GM21390 (cell line): Measurements from ENCODE around the gene OSBPL1A.
A peak's percentile ranks its signal among the peaks of the same experiment; 100 is the strongest.

Source experiments
- ATAC-seq: cut with Tn5 transposase; IDR thresholded peaks from one replicate; pipeline ENCODE4 v1.9.1; 2021; ENCODE audit not compliant: unreplicated experiment

Gene OSBPL1A

DNA sequence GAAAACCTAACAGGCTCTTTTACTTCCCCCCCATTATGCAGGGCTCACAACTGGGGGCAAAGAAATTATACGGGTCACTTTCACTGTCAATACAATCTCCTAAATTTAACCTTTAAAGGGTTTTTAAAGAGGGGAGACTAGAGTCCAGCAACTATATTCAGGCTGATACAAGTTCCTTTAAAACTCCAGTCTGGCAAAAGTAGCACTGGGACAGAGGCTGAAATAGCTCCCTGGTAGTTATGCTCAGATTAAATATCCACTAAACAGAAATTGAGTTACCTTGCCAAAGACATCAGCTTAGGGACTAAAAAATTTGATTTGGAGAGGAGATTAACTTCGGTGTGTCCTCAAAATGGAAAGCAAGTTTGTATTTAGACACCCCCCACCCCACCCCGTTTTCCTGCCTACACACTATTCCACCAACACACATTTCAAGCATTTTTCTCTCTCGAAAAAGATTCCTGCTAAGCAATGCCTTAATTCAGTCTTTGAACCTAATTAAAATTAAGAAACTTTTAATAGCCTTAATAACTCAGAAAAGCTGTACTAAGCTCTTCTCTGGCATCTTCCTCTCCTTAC, 127.2 kb downstream of the OSBPL1A start:
- no peak for ATAC-seq

DNA sequence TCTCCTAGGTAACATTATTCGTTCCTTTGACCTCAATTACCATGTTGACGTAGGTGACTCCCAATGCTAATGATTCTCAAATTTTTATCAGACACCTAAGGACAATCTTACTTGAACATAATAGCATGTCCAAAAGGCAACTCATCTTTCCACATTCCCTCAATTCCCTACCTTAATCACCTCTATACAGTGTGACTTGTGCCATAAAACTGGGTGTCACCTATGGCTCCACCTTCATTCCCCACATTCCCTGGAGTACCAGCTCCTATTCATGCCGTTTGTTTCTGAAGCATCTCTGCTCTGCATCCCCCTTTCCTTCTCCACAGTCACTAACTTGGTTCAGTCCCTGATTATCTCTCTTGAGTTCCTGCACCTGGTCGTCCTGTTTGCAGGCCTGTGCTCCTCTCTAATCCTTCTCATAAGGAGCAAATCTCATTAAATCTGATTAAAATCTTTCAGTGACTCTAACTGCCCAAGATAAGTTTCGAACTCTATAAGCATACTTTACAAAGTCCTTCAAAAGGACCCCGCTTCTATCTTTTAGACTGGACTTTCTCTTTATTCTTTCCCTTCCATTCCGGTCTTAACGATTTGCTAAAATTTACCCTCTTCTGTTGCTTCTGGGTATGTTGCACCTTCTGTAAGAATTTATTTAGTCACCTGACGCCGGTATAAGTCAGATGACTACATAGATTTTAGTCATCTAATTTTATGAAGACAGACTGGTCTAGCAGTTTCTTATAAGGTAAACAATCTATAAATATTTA, 128.7 kb downstream of the OSBPL1A start:
- no peak for ATAC-seq

DNA sequence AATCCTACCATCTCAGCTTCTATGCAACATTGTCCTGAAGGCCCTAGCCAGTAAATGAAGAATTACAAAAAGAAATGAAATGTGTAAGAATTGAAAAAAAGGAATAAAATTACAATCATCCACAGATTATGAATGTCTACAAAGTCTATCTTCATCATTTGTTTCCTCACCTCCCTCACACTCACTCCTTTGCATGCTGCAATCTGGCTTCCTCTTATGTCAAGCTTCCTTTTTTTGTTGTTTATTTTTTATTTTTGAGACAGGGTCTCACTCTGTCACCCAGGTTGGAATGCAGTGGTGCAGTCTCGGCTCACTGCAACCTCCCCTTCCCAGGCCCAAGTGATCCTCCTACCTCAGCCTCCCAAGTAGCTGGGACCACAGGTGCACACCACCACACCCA, 129.7 kb downstream of the OSBPL1A start:
- no peak for ATAC-seq

DNA sequence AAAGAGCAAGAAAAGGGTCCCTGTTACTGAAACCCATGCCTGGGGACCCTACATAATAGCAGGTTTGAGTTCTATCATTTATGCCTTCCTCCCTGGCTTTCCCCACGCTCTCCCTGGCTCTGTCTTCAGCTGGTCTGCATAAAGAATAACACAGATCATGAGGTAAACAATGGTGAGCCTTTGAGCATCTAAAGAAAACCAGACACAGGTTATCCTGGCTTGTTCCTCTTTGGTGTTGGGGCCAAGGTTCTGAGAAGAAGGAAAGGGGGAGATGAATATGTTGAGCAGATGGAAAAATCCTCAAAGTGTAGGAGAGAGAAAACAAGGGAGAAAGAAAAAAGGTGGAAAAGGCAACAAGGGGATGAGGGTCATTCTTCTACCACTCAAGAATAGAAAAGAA, 131.5 kb downstream of the OSBPL1A start:
- no peak for ATAC-seq

DNA sequence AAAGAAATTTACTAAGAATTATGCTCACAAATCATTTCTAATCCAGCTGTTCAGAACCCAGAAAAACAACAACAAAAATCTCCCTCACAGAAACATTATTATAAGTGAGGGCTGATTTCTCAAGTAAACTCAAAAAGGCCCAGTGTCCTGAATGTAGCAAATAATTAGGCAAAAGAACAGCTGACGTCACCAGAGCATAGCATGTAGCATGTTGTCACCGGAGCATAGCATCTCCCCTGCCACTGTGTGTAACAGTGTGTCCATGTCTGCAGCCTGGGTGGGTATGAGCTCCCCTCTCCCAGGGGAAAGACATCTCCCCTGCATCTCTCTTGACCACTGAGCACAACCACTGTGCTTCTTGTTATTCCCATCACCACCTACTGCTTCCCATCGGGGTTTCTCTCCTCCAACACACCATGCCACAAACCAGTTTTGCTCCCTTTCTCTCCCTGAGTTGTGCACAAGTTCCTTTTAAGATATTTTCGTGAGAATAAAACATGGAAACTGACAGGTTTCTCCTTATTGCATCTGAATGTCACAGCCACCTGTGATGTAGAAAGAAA, 132.0 kb downstream of the OSBPL1A start:
- ATAC-seq: no peak

DNA sequence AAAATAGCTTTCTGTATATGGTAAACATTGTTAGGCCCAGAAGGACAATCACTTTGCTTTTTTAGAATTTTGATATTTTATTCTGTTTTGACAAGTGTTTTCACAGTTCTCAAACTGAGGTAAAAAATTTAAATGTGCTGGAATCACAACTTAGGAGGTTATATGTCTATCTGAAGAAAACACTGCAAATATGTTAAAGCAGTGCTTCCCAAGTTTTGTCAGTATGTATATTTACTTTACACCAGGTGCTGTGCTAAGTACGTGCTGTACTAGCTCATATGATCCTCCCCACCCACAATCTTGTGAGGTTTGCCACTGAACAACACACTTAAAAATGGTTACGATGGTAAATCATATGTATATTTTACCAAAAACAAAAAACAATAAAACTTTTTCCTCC, 134.6 kb downstream of the OSBPL1A start:
- ATAC-seq: no peak

DNA sequence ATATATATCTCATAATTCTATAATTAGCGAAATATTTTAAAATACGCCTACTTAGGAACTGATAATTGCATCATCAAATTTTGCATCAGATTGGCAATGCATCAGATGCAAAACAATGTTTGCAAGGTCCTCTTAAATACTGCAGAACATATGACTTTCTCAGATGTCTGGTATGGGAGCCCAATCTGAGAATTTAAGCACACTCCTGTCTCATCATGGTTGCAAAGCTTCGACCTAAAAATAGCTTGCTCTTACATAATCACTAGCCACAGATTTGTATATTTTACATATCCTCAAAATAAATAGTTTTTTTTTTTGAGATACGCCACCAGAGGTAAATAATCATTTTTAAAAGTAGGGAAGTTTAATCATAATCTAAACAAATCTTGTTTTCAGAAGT, 135.5 kb downstream of the OSBPL1A start:
- no peak for ATAC-seq

DNA sequence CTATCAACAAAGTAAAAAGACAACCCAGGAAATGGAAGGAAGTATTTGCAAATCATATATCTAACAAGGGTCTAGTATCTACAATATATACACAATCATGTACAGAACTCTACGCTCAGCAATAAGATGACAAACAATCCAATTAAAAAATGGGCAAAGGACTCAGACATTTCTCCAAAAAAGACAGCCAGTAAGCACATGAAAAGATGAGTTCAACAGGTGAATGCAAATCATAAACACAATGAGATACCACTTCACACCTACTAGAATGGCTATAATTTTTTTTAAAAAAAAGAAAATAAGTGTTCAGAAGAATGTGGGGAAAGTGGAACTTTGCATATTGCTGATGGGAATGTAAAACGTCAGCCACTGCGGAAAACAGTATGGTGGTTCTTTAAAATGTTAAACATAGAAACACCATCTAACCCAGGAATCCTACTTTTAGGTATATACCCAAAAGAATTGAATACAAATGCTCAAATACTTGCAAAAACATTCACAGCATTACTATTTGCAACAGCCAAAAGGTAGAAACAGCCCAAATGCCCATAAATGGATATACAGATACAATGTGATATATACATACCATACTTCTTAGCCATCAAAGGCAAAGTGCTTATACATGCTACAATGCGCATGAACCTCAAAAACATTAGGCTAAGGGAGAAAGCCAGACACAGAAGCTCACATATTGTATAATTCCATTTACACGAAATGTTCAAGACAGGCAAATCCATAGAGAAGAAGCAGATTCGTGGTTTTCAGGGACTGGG, 137.6 kb downstream of the OSBPL1A start:
- ATAC-seq: no peak

DNA sequence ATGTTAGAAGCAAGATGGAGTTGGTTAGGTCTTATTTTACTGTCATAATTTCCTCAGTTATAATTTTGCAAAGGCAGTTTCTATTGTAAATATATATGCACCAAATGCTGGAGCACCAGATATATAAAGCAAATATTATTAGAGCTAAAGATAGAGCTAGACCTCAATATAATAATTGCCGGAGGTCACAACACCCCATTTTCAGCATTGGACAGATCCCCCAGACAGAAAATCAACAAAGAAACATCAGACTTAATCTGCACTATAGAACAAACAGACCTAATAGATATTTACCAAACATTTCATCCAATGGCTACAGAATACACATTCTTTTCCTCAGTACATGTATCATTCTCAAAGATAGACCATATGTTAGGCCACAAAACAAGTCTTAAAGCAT, 143.6 kb downstream of the OSBPL1A start:
- ATAC-seq: no peak

DNA sequence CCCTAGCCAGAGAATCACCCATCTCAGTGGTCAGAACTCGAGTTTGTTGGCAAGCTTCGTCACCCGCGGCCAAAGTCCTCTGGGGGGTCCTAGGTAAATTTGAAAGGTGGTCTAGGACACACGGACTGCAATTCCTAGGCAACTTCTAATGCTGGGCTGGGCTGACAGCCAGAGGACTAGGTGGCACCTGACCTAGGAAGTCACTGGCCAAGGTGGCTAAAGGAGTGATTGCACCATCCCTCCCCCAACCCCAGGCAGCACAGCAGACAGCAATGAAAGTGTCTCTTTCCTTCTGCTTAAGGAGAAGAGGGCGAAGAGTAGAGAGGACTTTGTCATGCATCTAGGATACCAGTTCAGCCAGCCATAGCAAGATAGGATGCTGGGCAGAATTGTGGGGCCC, 147.9 kb downstream of the OSBPL1A start:
- no peak for ATAC-seq

DNA sequence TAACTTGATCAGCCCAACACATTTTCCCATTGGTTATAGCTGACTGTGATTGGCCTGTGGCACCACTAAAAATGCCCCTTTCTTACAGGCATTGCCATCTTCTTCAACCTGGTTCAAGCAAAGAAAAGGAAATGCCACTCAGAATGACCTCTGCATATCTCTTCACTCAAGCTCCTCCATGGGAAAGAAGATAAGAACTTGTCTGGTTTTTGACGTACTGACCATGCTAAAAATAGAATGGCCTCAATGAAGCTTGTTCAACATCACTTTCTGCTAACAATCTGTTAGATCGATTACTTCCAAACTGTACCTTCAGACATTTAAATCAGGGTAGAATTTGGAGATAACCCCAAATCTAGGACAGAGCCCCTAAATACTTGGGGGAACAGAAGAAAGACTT, 149.3 kb downstream of the OSBPL1A start:
- ATAC-seq: no peak

DNA sequence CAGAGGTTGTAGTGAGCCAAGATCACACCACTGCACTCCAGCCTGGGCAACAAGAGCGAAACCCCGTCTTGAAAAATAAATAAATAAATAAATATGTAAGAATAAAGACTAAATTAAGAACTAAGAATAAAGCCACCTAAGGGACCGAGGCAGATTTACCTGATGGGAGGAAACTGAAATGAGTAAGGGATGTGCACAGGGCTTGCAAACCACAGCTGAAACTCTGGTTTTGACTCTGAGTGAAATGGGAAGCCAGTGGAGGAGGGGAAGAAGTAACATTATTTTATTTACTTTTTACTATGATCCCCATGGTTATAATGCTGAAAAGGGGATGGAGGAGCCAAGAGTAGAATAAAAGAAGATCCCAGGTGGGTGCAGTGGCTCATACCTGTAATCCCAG, 151.5 kb downstream of the OSBPL1A start:
- ATAC-seq: peak; percentile 92

DNA sequence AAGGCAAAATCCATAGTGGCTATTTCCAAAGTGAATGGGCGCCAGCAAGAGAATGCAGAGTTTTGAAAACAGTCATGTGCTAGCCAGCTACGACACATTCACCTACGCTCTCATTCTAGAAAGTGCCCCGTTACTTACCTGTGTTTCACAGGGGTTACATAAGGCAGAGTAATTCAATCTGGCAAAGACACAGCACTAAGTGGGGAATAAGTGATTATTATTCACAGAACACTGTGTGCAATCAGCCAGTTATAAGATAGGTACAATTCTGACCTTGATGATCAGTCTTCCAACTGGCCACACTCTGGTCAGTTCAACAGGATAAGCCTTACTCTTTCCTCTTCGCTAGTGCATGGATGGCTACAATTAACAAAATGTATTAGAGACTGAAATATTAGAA, 152.9 kb downstream of the OSBPL1A start:
- ATAC-seq: no peak

DNA sequence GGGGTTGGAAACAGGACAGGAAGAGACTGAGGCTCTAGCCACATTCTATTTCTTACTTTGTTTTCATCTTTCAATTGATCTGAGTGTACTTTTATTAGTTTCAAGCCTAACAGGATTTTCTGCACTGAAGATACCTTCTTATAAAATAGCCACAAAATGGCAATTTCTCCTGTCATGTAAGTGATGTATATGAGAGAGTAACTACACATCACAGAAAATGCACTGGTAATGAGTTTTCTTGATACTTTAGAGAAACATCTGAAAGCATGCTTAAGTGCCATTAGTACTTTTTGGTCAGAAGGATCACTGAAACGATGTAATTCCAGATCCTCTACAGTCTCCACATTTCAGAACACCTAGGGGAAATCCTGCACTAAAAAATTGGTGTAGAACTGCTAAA, 153.9 kb downstream of the OSBPL1A start:
- ATAC-seq: no peak

DNA sequence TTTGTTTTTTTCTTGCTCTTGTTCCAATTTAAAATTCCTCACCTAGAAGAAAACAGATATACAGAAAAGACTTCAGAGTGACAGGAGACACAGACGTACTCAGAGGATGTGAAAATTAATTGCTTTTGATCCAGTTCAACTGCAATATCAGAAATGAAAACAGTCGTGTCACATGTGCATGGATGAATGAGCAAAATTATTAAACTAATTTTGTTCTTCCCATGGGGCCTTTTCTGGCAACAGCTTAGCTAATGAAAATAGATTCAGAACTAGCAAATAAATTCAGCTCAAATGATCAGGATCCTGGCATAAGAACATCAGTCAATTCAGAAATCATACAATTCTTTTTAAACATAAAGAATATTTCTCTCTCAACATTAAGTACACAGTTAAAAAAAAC, 158.3 kb downstream of the OSBPL1A start:
- no peak for ATAC-seq

DNA sequence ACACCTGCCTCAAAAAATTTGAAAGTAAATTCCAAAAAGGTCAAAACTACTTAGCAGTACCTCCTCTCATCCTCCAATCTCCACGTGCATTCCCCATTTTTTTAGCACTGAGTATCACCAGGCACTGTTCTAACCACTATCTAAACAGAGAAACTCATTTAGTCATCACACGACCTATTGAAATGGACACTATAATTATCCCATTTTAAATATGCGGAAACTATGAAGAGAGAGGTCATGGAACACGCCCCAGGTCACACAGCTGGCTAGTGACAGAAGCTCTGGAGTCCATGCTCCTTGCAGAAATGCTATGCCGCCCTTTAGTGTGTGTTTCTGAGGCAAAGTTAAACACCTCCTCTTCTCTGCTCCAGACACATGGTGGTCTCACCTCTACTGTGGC, 159.2 kb downstream of the OSBPL1A start:
- no peak for ATAC-seq

DNA sequence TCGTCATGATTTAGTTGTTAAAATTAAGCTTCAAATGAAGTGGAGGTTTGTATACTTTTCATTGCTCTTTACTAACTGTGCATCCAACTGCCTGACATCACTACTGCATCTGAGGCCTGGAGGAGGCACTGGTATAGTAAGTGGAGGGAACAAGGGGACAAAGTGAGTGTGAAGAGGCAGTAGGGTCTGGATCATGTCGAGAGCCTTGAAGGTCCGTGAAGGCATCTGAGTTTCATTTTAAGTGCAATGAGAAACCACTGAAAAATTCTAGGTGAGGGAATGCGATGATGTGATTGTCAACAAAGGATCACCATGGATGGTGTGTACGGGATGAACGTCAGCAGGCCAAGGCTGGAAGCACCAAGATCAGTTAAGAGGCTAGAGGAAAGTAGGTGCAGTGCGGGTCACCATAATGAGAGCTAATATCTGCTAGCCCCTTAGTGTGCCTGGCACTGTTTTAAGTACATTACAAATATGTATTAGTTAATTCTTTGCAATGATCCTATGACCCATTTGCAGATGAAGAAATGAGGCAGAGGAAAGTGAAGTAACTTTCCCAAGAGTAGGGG, 162.7 kb downstream of the OSBPL1A start:
- ATAC-seq: no peak

DNA sequence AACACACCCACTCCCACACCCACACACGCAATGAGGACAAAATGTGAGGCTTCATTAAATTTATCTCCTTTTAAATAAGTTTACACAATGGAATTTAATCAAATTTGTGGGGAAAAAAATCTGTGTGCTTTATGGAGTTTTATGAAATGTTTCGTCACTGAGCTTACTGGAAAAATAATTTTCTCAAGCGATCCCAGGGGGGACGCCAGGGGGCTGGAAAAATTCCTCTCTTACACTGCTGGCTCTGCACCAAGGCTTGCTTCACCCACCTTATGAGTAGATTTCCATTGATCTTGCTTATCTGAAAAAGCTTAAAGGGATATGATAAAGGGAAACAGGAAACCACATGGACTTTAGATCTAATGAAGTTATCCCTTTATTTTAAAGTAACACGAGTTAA, 163.3 kb downstream of the OSBPL1A start:
- no peak for ATAC-seq

DNA sequence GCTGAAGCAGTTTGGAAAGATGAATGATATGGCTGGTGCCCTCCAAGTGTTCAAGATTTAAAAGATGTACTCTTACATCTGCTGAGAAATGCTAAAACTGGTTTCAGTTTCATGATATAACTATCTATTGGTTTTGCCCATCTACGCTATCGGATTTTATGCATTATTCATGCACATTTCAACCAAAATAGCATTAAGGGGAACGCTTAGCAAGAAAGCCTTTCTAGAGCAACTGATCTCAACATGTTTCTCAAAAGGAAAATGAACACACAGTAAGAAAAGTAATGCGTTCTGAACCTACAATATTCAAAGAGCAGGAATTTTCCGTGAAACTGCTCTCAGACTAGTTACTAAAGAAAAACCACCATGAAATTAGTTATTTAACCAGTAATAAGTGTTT, 164.8 kb downstream of the OSBPL1A start:
- ATAC-seq: no peak

DNA sequence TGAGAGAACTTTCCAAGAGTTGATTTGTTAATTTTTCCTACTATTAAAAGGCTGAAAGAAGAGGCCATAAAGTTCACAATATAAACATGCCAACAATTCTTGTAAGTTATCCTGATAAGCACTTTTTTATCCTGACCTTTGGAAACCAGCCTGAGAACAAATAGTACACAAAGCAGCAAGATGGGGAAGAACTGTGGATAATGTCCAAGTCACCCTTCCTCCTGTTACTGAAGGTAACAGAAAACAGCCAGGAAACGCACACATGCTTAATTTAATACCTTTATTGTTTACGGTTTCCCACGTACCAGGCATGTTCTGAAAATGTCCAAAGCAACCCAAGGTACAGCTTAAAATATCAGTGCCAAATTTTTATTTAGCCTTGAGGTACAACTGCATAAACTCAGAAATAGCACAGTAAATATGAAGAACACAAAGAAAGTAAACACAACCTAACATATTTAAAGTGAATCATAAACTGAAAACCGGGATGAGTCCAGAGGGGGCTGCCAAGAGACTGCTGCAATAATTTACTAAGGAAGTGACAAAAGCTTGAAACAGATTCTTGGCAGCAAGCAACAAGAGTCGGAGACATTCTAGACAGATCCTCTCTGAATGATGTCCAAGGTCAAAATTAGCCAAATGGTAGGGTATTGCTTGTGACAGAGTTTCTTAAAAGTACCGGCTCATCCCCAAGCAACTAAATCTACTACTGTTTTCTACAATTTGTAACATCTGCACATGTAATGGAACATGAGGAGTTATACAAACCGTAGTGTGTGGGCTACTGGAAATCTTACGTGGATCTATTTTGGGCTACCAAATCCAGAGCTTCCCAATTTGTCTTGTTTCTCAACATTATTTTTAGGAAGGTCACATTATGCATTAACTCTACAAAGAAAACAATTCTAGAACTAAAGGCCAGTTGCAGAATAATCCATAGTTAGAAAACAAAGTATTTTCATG, 165.6 kb downstream of the OSBPL1A start:
- no peak for ATAC-seq
